ENCODE measurements around the gene TGFB1I1.
"Not testable (repeated sequence)": the region's sequence is repeated elsewhere in the genome, so short reads cannot be mapped to it uniquely, and the experiment has no call there.

The TGFB1I1 gene

GRCh38 chr16:31521368-31521767, 49.4 kb downstream of the TGFB1I1 start:
- no peak overlapping the region for H3K4me3 Mint-ChIP-seq
- no peak overlapping the region for H3K27ac Mint-ChIP-seq
- H3K9me3 Mint-ChIP-seq: peaks cover under 1% of the 10 kb centered on the region
- TF ChIP-seq CTCF (IDR thresholded peaks at IDR 0.05; ENCODE audit: unreplicated experiment in 3 of 3): no peak
- H3K27me3 Mint-ChIP-seq (ENCODE audit: low read depth): peaks cover 33% of the 10 kb centered on the region
- H3K4me1 Mint-ChIP-seq: no peaks in the 10 kb centered on the region
- H3K36me3 Mint-ChIP-seq (ENCODE audit: low read depth): no peaks in the 10 kb centered on the region

GRCh38 chr16:31522071-31522470, 50.1 kb downstream of the TGFB1I1 start:
- H3K27ac Mint-ChIP-seq: no peak overlapping the region
- no peak for TF ChIP-seq CTCF (IDR thresholded peaks at IDR 0.05; ENCODE audit: unreplicated experiment in 3 of 3)
- no peaks in the 10 kb centered on the region for H3K4me1 Mint-ChIP-seq
- H3K36me3 Mint-ChIP-seq (ENCODE audit: low read depth): no peaks in the 10 kb centered on the region
- H3K4me3 Mint-ChIP-seq: no peak overlapping the region
- no peaks in the 10 kb centered on the region for H3K9me3 Mint-ChIP-seq
- peaks cover 32% of the 10 kb centered on the region for H3K27me3 Mint-ChIP-seq (ENCODE audit: low read depth)

GRCh38 chr16:31523768-31524167, 51.8 kb downstream of the TGFB1I1 start:
- not testable (repeated sequence) for H3K4me3 Mint-ChIP-seq; H3K27ac Mint-ChIP-seq; H3K9me3 Mint-ChIP-seq; H3K4me1 Mint-ChIP-seq; H3K36me3 Mint-ChIP-seq (ENCODE audit: low read depth)
- H3K27me3 Mint-ChIP-seq (ENCODE audit: low read depth): peaks cover 23% of the 10 kb centered on the region

- H3K4me1 Mint-ChIP-seq: peaks cover 12% of the 10 kb centered on the region
- H3K27me3 Mint-ChIP-seq (ENCODE audit: low read depth): peaks cover 23% of the 10 kb centered on the region
- no peaks in the 10 kb centered on the region for H3K9me3 Mint-ChIP-seq
- no peak overlapping the region for H3K27ac Mint-ChIP-seq
- no peaks in the 10 kb centered on the region for H3K36me3 Mint-ChIP-seq (ENCODE audit: low read depth)
- no peak overlapping the region for H3K4me3 Mint-ChIP-seq
- no peak for TF ChIP-seq CTCF (IDR thresholded peaks at IDR 0.05; ENCODE audit: unreplicated experiment in 3 of 3)
These were observed 53.2 kb downstream of the TGFB1I1 start for GRCh38 chr16:31525113-31525512.

Data from nephron (organoid).